GM18508 (cell line): ENCODE results near the gene GNG11.
"Not testable (repeated sequence)": the region's sequence is repeated elsewhere in the genome, so short reads cannot be mapped to it uniquely, and the experiment has no call there.

Experiments used
- ATAC-seq: cut with Tn5 transposase; IDR thresholded peaks from one replicate; pipeline ENCODE4 v1.9.1; 2021; ENCODE audit warnings: moderate number of reproducible peaks; ENCODE audit not compliant: insufficient read depth, unreplicated experiment

Gene GNG11

DNA sequence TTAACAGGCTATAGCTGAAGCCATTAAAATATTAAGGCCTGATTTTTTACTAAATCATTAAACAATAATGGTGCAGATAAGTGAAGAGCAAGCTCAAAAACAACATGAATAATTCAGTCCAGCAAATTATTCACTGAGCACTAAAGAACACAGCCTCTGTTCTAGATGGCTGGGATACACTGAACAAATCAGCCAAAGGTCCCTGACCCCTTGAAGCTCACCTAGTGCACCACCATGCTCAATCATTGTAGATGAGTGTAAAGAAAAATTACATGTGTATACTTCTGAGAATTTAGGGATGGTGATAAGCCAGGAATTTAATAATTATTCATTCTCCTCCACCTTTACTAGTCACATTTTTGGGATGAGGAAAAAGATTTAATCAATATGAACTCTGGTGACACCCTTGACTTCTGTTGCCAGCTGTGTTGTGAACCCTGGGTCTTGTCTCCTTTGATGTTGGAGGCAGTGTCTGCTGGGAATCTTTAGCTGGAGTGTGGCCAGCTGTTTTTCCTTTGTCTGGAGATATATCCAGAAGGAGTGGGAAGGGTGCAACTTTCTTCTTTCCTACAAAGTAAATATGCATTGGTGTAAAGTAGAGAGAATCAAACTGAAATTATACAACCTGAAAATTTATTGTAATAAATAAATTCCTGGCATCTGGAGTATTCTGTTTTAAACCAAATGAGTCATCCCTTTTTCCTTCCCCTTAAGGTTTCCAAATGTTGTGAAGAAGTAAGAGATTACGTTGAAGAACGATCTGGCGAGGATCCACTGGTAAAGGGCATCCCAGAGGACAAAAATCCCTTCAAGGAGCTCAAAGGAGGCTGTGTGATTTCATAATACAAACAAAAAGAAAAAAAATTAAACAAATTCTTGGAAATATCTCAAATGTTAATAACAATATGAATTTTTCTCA lies 11.2 kb upstream of the GNG11 start:
- no peak for ATAC-seq

GRCh38 chr7:93911242-93911641 lies 10.3 kb upstream of the GNG11 start:
- ATAC-seq: not testable (repeated sequence)

- ATAC-seq: not testable (repeated sequence)
Observed at GRCh38 chr7:93911661-93912060, 9.9 kb upstream of the GNG11 start.

DNA sequence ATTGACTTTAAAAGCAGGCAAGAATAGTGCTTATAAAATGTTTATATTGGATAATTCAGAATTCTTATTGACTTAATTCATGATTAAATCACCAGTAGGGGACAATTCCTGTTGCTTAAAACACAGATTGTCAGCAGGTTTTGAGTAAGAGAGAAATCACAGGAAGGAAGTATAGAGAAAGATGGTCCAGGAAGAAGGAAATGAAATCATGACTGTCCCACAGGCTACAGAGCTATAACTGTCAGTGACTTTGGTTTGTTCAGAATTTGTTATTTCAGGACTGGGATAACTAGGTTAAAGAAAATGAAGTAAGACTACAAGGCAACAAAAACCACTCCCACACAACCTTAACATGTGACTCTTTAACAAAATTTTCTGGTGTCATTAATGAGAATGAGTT lies 8.3 kb upstream of the GNG11 start:
- ATAC-seq: no peak

- ATAC-seq: no peak
Observed at GRCh38 chr7:93914581-93915066, 6.9 kb upstream of the GNG11 start.

DNA sequence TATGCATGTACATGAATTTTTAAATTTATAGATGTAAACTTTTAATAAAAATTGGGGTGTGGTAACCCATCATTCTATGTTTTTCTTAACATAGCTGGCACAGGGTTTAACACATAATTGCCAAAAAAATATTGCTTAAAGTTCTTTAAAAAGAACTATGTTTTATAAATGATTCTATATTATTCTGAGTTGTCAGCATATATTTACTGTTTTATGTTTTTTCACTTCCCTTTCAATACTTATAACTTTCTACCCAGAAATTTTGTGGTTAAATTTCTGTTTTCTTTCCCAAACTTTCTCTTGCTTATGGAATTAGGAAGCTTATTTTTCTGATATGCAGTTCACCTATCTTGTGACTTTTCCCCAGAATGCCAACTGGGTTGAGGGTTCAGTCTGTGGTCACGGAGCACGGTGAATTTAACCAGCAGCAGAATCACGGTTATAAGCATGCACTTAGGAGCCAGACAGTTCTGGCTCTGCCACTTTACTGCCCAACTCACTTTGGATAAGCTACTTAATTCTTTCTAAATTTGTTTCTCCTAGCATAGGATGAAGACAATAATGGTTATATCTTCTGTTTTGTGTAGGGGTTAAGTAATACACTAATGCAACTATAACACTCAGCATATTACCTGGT lies 6.2 kb upstream of the GNG11 start:
- ATAC-seq: not testable (repeated sequence)

DNA sequence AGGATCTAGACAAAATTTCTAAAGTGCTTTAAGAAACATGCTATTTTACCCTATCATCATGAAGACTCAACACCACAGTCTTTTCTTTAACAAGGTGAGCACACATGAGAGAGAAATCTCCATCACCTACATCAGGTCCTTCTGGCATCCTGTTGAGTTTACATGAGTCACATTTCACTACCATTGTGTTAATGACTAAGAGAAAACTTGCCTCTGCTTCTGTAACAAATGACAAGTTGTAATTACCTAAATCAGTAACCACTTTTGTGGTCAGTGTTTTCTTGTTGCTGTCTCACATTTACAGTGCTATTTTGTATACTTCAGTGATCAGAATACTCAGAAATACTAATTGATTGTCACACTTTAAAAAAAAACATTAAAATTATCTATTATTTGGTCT lies 5.6 kb upstream of the GNG11 start:
- not testable (repeated sequence) for ATAC-seq

GRCh38 chr7:93916315-93916714 lies 5.2 kb upstream of the GNG11 start:
- ATAC-seq: not testable (repeated sequence)

DNA sequence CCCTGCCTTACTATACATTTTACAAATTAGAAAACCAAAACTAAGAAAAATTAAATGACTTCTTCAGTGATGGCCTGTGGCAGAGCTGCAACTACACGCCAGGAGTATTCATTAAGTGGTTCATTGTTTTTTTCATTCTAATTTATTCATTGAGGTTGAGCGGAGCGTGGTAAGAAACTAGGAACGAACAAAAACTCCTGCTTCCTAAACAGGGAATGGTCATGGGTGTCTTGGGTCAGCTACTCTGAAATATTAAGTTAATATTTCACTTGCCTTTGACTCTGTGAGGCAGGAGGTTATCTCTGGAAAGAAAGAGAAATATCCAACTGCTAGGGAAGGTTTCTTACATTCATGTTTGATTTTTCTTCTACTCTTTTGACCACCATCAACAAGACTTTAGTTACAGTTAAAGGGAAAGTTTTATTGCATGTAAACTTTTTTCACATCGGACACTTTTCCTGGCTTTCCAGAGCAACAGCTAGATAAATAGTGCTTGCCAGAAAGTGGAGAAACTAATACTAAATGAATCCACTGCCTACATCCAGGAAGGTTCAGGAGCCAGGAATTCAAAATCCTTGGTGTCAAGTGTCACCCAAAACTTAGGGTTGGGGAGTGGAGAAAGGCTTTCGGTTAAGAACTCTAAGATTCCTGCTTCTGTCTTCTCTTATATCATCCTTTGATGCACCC lies 896 bp upstream of the GNG11 start:
- ATAC-seq: no peak

- ATAC-seq: no peak
Observed at GRCh38 chr7:93921186-93921585, 349 bp upstream of the GNG11 start.

DNA sequence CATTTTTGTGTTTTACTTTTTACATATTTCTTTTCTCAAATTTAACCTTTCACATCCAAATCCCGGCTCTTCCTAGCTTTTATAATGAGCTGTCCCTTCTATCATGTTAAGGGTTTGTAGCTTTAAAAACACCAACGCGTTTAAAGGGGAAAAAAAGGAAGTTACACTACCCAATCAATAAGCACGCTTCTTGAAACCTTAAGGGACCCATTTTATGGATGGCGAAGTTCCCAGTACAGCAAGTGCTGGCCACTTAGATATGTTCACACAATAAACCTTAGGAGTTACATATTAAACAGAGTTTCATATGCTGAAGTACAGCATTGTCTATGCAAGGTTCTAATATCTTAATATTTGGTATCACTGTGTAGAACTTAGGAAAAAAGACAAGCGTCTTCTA lies 1.8 kb downstream of the GNG11 start:
- no peak for ATAC-seq

GRCh38 chr7:93923942-93924341 lies 2.4 kb downstream of the GNG11 start:
- no peak for ATAC-seq

DNA sequence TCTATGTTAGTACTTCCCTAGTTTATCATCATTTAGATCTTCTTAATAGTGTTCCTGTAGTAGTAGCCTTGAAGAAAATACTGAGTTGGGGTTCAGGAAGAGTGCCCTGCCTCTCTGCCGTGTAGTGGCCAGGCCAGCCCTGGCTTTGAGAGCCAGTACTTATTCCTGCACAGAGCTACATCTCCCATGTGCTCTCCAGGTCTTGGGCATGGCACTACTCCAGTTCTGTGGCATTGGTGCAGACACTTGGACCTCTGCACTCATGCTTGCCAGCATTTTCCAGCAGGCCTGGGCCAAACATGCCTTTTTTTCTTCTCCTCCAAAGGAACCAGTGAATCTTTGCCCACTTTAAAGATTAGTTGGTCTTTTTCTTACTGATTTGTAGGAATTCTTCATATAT lies 5.3 kb downstream of the GNG11 start:
- ATAC-seq: no peak

GRCh38 chr7:93927585-93927984 lies 6.0 kb downstream of the GNG11 start:
- no peak for ATAC-seq

DNA sequence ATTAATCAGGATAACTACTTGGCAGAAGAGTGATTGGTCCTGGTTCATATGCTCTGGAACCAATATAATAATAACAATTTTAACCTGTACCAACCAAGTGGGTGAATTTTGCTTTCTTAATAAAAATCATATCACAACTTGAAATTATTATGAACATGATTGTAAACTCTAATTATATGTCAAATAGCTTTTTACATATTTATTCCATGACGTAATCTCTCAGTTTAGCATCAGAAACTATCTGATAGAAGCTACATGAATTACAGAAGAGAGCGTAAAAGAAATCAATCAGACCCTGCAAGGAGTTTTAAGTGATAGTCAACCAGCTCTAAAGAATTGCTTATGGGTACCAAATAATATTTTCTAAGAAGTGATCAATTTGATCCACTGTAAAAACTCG lies 10.1 kb downstream of the GNG11 start:
- no peak for ATAC-seq

GRCh38 chr7:93933156-93933555 lies 11.6 kb downstream of the GNG11 start:
- no peak for ATAC-seq

DNA sequence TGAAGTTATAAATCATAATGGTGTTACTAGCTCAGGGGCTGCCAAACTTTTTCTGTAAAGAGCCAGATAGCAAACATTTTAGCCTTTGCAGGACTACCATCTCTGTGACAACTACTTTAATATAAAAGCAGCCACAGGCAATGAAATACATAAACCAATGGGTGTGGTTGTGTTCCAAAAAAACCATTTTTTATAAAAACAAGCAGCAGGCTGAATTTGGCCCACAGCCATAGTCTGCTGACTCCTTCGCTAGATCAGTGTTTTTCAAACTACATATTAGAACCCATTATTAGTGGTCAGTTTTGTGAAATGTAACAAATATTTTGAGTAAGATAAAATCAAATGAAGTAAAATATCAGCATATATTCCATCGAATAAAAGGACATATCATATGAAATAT lies 13.6 kb downstream of the GNG11 start:
- ATAC-seq: no peak

DNA sequence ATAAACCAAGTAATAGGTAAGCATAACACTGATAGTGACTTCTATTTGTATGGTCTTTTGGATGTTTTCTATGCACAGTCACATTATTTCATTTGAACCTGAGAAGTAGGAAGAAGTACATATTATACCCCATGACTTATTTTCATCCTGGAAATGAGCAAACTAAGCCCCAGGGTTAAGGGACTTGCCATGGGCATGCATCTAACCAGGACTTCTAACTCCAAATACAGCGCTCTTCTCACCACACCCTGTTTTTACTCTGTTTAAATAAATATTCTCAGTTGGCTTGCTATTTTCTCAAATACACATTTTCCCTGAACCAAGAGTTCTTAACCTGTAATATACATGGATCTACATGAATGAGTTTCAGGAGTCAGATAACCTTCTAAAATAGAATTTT lies 16.3 kb downstream of the GNG11 start:
- no peak for ATAC-seq

DNA sequence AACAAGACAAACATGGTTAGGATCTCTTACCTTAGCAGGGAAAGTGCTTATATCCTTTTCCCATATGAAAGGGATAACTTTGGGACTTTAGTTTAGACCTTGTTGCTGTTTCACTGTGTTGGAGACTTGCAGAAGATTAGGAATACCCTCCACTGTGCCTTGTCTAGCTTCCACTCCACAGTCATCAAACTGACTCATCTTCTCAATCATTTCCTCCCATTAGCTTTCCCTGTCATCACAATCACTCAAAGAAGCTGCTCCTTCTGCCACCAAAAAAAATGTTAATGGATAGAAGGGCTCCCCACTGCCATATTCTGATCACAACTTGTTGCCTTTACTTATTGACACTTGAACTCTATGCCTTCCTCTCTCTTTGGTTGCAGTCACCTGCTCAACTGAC lies 16.8 kb downstream of the GNG11 start:
- no peak for ATAC-seq

DNA sequence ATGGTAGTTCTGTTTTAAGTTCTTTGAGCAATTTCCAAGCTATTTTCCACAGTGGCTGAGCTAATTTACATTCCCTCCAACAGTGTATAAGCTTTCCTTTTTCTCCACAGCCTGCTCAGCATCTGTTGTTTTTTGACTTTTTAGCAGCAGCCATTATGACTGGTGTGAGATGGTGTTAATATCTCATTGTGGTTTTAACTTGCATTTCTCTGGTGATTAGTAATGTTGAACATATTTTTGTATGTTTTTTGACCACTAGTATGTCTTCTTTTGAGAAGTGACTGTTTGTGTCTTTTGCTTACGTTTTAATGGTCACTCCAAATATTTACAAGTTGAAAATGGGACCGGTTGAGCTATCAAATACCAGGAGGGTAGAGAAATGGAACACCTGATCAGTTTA lies 20.4 kb downstream of the GNG11 start:
- ATAC-seq: no peak
